ENCODE results near the gene TNFRSF13B.

The TNFRSF13B gene

GRCh38 chr17:16936536-16937310 is 35.2 kb downstream of the TNFRSF13B start:
- no peak for DNase-seq

GRCh38 chr17:16935786-16936185 is 36.1 kb downstream of the TNFRSF13B start:
- DNase-seq, result no peak

GRCh38 chr17:16935241-16935663 is 36.7 kb downstream of the TNFRSF13B start:
- DNase-seq, result no peak

- no peak for DNase-seq
Observed at GRCh38 chr17:16934836-16935235, 37.1 kb downstream of the TNFRSF13B start.

GRCh38 chr17:16934133-16934795 is 37.7 kb downstream of the TNFRSF13B start:
- DNase-seq, result no peak

GRCh38 chr17:16933317-16934132 is 38.4 kb downstream of the TNFRSF13B start:
- DNase-seq, result no peak

- no peak for DNase-seq
Observed at GRCh38 chr17:16932611-16933010, 39.3 kb downstream of the TNFRSF13B start.

GRCh38 chr17:16932156-16932555 is 39.8 kb downstream of the TNFRSF13B start:
- no peak for DNase-seq

- DNase-seq, result no peak
Observed at GRCh38 chr17:16931318-16932060, 40.4 kb downstream of the TNFRSF13B start.

- no peak for DNase-seq
Observed at GRCh38 chr17:16930571-16931317, 41.2 kb downstream of the TNFRSF13B start.

- no peak for DNase-seq
Observed at GRCh38 chr17:16929757-16930520, 42.0 kb downstream of the TNFRSF13B start.

- no peak for DNase-seq
Observed at GRCh38 chr17:16929035-16929680, 42.8 kb downstream of the TNFRSF13B start.

- DNase-seq, result no peak
Observed at GRCh38 chr17:16928406-16929034, 43.4 kb downstream of the TNFRSF13B start.

- DNase-seq, result no peak
Observed at GRCh38 chr17:16927641-16928321, 44.1 kb downstream of the TNFRSF13B start.

GRCh38 chr17:16926571-16927451 is 45.1 kb downstream of the TNFRSF13B start:
- DNase-seq, result no peak

GRCh38 chr17:16926061-16926511 is 45.8 kb downstream of the TNFRSF13B start:
- DNase-seq, result no peak

GRCh38 chr17:16925461-16926060 is 46.4 kb downstream of the TNFRSF13B start:
- no peak for DNase-seq
